DMS153 treated with DMSO at 0.1 percent for 48 hours (cell line): Measurements from ENCODE around the gene LCE1A.
A peak's percentile ranks its signal among the peaks of the same experiment; 100 is the strongest.

Experiments used
- DNase-seq: peaks from one replicate; lab custom pipeline; 2025; ENCODE audit not compliant: unreplicated experiment; lab: John Stamatoyannopoulos, UW

The LCE1A gene

GRCh38 chr1:152869808-152870419, 42.6 kb downstream of the LCE1A start:
- peak; percentile 86 for DNase-seq

DNA sequence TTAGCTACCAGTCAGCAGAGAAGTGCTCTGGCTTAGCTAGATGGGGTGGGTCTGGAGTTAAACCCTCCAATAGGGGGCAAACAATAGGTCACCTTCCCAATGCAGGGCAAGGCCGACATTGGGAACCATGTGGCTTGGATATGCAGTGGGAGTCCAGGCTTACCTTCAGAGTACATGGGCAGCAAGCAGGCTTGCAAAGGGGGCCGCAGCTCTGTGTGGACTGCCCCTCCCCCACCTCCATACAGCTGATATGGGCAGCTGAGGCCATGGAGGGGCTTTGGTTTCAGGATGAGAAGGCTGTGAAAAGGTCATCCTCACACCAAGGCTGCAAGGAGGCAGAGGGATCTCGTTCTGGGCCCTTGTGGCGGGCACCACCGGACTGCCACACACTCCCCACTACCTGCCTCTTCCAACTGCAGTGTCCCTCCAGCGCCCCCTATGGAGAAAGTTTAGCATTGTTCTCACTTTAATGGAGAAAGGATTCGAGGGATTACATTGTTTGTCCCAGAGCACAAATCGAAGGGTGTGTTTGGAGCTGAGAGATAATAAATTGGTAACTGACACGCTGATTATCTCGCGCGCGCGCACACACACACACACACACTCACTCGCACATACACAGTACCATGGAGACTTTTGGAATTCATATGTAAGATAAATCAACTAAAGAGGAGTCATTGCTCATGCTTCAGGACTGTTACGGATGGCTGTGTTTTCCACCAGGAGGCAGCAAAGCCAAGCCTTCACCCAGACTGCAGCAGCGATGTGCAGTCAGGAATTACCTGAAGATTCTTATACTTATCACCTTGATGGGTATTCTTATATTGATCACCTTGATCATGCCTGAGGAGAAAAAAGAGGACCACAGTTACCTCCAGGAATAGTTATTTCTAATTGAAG, 43.8 kb downstream of the LCE1A start:
- DNase-seq, result no peak

DNA sequence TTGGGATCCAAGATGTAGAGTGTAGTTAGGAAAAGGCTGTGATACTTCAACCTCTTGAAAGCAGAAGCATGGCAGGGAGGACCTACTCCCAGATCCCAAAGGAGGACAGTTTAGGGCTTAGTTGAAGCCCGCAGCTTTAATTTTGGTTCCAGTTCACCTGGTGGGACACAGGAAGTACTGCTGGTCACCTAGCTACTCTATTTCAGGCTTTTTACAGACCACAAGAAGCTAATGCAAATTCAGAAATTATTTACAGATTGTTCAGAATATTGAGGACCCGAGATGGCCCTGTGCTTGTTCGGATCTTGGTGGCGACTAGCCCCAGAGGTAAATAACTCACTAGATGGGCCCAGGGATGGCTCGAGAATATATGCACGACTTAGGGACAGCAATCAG, 44.5 kb downstream of the LCE1A start:
- DNase-seq, result no peak

GRCh38 chr1:152873495-152873894, 46.2 kb downstream of the LCE1A start:
- DNase-seq, result no peak

GRCh38 chr1:152876827-152877226, 49.6 kb downstream of the LCE1A start:
- no peak for DNase-seq
